Adrenal gland (tissue), 12 donors: Measurements from ENCODE around the gene GPR75. TPM values are rescaled to one million over a fixed set of nuclear protein-coding genes. Genes with fewer than 3 reads are reported as not detected.

ENCODE experiments used
- microRNA-seq, 3 donors: library from miRNA; unstranded; fragments of <30 nt; microRNA quantifications; one replicate each; pipeline ENCODE4, GENCODE V29; 2017 to 2020
- polyA plus RNA-seq, 3 donors: library from polyadenylated mRNA; stranded (reverse); fragments of 200-250 nt in 2 of 3; fragments of 350-450 nt in 1 of 3; fragmentation: Illumina TruSeq in 1 of 3; extraction: RNeasy Lipid Tissue Mini Kit (QIAGEN cat#74804) in 1 of 3; gene quantifications; one replicate each; pipeline ENCODE4 v1.2.3, GENCODE V29; 2013 to 2014
- small RNA-seq, 2 donors: library from RNA; depleted of rRNA; stranded (forward); fragments of <200 nt; gene quantifications; one replicate each; pipeline ENCODE3, GENCODE V24; 2016
- total RNA-seq, 9 donors: library from RNA; depleted of rRNA in 4 of 9; stranded (reverse); fragments of >200 nt in 4 of 9; fragments of 120-200 nt in 1 of 9; fragmentation: NEBNext Ultra II Directional in 1 of 9; extraction: Animal tissue kit (Norgen Biotek cat#: 25700) in 1 of 9; gene quantifications; one replicate each; pipeline versions ENCODE4 v1.1.0 to v1.2.4, GENCODE V29; 2013 to 2023
- donor health status: healthy with polysubstance abuse.
- donor health status: Bipolar disorder and iron deficiency.
- donor health status: DM: yes; HTN: yes; CAD: no.
- donor health status: DM: no; HTN: no; CAD: no.
- donor health status: DM: no; HTN: no; CAD: no.
- donor health status: DM: yes; HTN: yes; CAD: no.

GPR75 gene
- total and polyA plus RNA-seq, 12 donors, result 0.47 to 9.0 (median 4.0) TPM

Small RNA genes lying within 50 kb of the gene (microRNA-seq; reads per million reads assigned to microRNA genes)
- gene MIR3682, result 0 to 0.57 (median 0.45) reads per million in 3 donors

Small RNA genes lying within 50 kb of the gene (small RNA-seq; reads per million reads assigned to genes)
- 0 reads per million in 2 donors for gene MIR3682

Other genes starting within 250 kb of the GPR75 start
- 10 to 100 TPM in 1 of 9 donors, 1 to 10 TPM in 7, under 1 TPM in 1; 0.85 to 11.1 (median 4.8) TPM for gene CHAC2, start 92.2 kb downstream of the GPR75 start, total RNA-seq
- 10 to 100 TPM in 1 of 3 donors, 1 to 10 TPM in 2; 2.0 to 18.6 (median 2.9) TPM for gene CHAC2, start 92.2 kb downstream of the GPR75 start, polyA plus RNA-seq
- 10 to 100 TPM; 13.2 to 51.3 (median 22.0) TPM for gene ASB3, start 73.0 kb downstream of the GPR75 start, total RNA-seq
- gene ASB3, start 73.0 kb downstream of the GPR75 start, polyA plus RNA-seq, result 10 to 100 TPM; 10.1 to 15.4 (median 12.3) TPM
- 100 to 1,000 TPM in 2 of 9 donors, 10 to 100 TPM in 7; 41.6 to 129 (median 56.4) TPM for gene ERLEC1, start 72.9 kb downstream of the GPR75 start, total RNA-seq
- gene ERLEC1, start 72.9 kb downstream of the GPR75 start, polyA plus RNA-seq, result 100 to 1,000 TPM in 1 of 3 donors, 10 to 100 TPM in 2; 18.4 to 149 (median 20.8) TPM
- gene PSME4, start 111.0 kb upstream of the GPR75 start, total RNA-seq, result 10 to 100 TPM; 23.9 to 54.9 (median 42.4) TPM
- 10 to 100 TPM; 25.3 to 42.7 (median 40.2) TPM for gene PSME4, start 111.0 kb upstream of the GPR75 start, polyA plus RNA-seq